ENCODE data around the gene PRKD2.

GRCh38 chr19:46700704-46701103 lies 16.2 kb downstream of the PRKD2 start:
- TF ChIP-seq GATA3 (IDR thresholded peaks at IDR 0.05; ENCODE audit: low read depth, low read length) (no peak), GATA2 (IDR thresholded peaks at IDR 0.05; ENCODE audit: low read depth, low read length) (no peak)
